ENCODE data around the gene C11orf52. TPM values are rescaled to one million over a fixed set of nuclear protein-coding genes. Genes with fewer than 3 reads are reported as not detected.

Gene C11orf52
- total RNA-seq, 2 experiments from 2014 or later = not detected

- peak overlapping the region; percentile 73 for H3K4me3 Mint-ChIP-seq
- H3K9me3 Mint-ChIP-seq (ENCODE audit: low read depth) = no peaks in the 10 kb centered on the region
- intact Hi-C loops (cut with DNase I, micrococcal nuclease) = loop anchor here (5.0 to 10.0 kb wide), 5 partner anchors 116 to 1641 kb away; partner anchors contain the start of genes POU2AF1 (in 1 of the 2) and RDX (in 1 of the 2)
- H3K27me3 Mint-ChIP-seq = no peaks in the 10 kb centered on the region
- ChIA-PET POLR2A (interaction anchor here (0.6 to 1.2 kb wide), 6 partner anchors 12 to 172 kb away, joined by 3 to 13 read pairs (median 4); partner anchors contain the start of gene NKAPD1), CTCF (interaction anchor here (0.7 to 2.4 kb wide), 10 partner anchors 10 to 284 kb away, joined by 3 to 21 read pairs (median 4); partner anchors contain the start of gene FDXACB1)
- peaks cover 51% of the 10 kb centered on the region for H3K4me1 Mint-ChIP-seq
- peak overlapping the region; percentile 93 for H3K27ac Mint-ChIP-seq
- peak; percentile 89 for ATAC-seq
- no peaks in the 10 kb centered on the region for H3K36me3 Mint-ChIP-seq (ENCODE audit: low read depth)
- DNase-seq = peak; percentile 66
These were observed 20.0 kb downstream of the C11orf52 start for GRCh38 chr11:111938687-111939160.

GRCh38 chr11:111939836-111940604 lies 21.3 kb downstream of the C11orf52 start:
- Mint-ChIP-seq H3K4me1 (peaks cover 57% of the 10 kb centered on the region), H3K4me3 (no peak overlapping the region), H3K36me3 (ENCODE audit: low read depth) (no peaks in the 10 kb centered on the region), H3K9me3 (ENCODE audit: low read depth) (no peaks in the 10 kb centered on the region), H3K27me3 (no peaks in the 10 kb centered on the region), H3K27ac (no peak overlapping the region)
- DNase-seq (no peak), ATAC-seq (no peak)
- ChIA-PET CTCF (interaction anchor here (0.7 to 2.1 kb wide), 5 partner anchors 8 to 45 kb away, joined by 3 to 9 read pairs (median 3); no protein-coding TSS in a partner anchor), POLR2A (interaction anchor here (0.5 kb wide), 1 partner anchor 174 kb away, joined by 3 read pairs; no protein-coding TSS in a partner anchor)
- intact Hi-C loops (cut with DNase I, micrococcal nuclease) = loop anchor here (5.0 to 10.0 kb wide), 5 partner anchors 115 to 1643 kb away; partner anchors contain the start of genes POU2AF1 (in 1 of the 2) and RDX (in 1 of the 2)

GRCh38 chr11:111941963-111942362 lies 23.2 kb downstream of the C11orf52 start:
- no peaks in the 10 kb centered on the region for H3K9me3 Mint-ChIP-seq (ENCODE audit: low read depth)
- intact Hi-C loops (cut with DNase I, micrococcal nuclease) = no loop called here
- POLR2A ChIA-PET = no interaction called here
- H3K36me3 Mint-ChIP-seq (ENCODE audit: low read depth) = no peaks in the 10 kb centered on the region
- no peak overlapping the region for H3K4me3 Mint-ChIP-seq
- ATAC-seq (no peak), DNase-seq (no peak)
- H3K27me3 Mint-ChIP-seq = no peaks in the 10 kb centered on the region
- peaks cover 43% of the 10 kb centered on the region for H3K4me1 Mint-ChIP-seq
- H3K27ac Mint-ChIP-seq = no peak overlapping the region
- CTCF ChIA-PET = interaction anchor here (4.1 kb wide), 1 partner anchor 10 kb away, joined by 21 read pairs; no protein-coding TSS in a partner anchor

- ChIA-PET POLR2A (no interaction called here), CTCF (interaction anchor here (0.9 to 4.1 kb wide), 2 partner anchors 11 to 339 kb away, joined by 3 to 21 read pairs; no protein-coding TSS in a partner anchor)
- Mint-ChIP-seq H3K27ac (no peak overlapping the region), H3K36me3 (ENCODE audit: low read depth) (no peaks in the 10 kb centered on the region), H3K9me3 (ENCODE audit: low read depth) (no peaks in the 10 kb centered on the region), H3K27me3 (no peaks in the 10 kb centered on the region), H3K4me3 (no peak overlapping the region), H3K4me1 (peaks cover 38% of the 10 kb centered on the region)
- intact Hi-C loops (cut with DNase I, micrococcal nuclease) = no loop called here
- no peak for ATAC-seq
- no peak for DNase-seq
These were observed 24.1 kb downstream of the C11orf52 start for GRCh38 chr11:111942829-111943228.

- intact Hi-C loops (cut with DNase I, micrococcal nuclease) = loop anchor here (1.0 kb wide), 1 partner anchor 12 kb away; no protein-coding TSS in a partner anchor
- POLR2A ChIA-PET = interaction anchor here (0.8 to 1.8 kb wide), 4 partner anchors 8 to 175 kb away, joined by 3 to 6 read pairs (median 4); no protein-coding TSS in a partner anchor
- Mint-ChIP-seq H3K36me3 (ENCODE audit: low read depth) (no peaks in the 10 kb centered on the region), H3K27me3 (no peaks in the 10 kb centered on the region), H3K4me1 (peaks cover 25% of the 10 kb centered on the region), H3K27ac (peak overlapping the region; percentile 94), H3K4me3 (peak overlapping the region; percentile 29), H3K9me3 (ENCODE audit: low read depth) (no peaks in the 10 kb centered on the region)
- ATAC-seq (peak; percentile 11), DNase-seq (no peak)
- CTCF ChIA-PET = interaction anchor here (0.7 to 4.1 kb wide), 6 partner anchors 8 to 76 kb away, joined by 3 to 21 read pairs (median 8); partner anchors contain the start of gene ALG9
These were observed 25.4 kb downstream of the C11orf52 start for GRCh38 chr11:111944139-111944538.

GRCh38 chr11:111944651-111945051 lies 25.9 kb downstream of the C11orf52 start:
- intact Hi-C loops (cut with DNase I, micrococcal nuclease) = loop anchor here (1.0 kb wide), 1 partner anchor 12 kb away; no protein-coding TSS in a partner anchor
- no peaks in the 10 kb centered on the region for H3K27me3 Mint-ChIP-seq
- peak; percentile 93 for ATAC-seq
- POLR2A ChIA-PET = interaction anchor here (0.8 to 1.8 kb wide), 5 partner anchors 9 to 176 kb away, joined by 3 to 6 read pairs (median 4); no protein-coding TSS in a partner anchor
- CTCF ChIA-PET = interaction anchor here (0.6 to 4.1 kb wide), 8 partner anchors 9 to 634 kb away, joined by 3 to 21 read pairs (median 5); partner anchors contain the start of gene ALG9
- peak overlapping the region; percentile 29 for H3K4me3 Mint-ChIP-seq
- H3K4me1 Mint-ChIP-seq = peaks cover 27% of the 10 kb centered on the region
- no peaks in the 10 kb centered on the region for H3K9me3 Mint-ChIP-seq (ENCODE audit: low read depth)
- H3K27ac Mint-ChIP-seq = peak overlapping the region; percentile 94
- DNase-seq = peak; percentile 31
- H3K36me3 Mint-ChIP-seq (ENCODE audit: low read depth) = no peaks in the 10 kb centered on the region

- ChIA-PET POLR2A (interaction anchor here (0.8 to 1.8 kb wide), 4 partner anchors 9 to 34 kb away, joined by 3 to 5 read pairs (median 4); no protein-coding TSS in a partner anchor), CTCF (interaction anchor here (0.6 to 4.1 kb wide), 5 partner anchors 9 to 634 kb away, joined by 3 to 21 read pairs (median 10); no protein-coding TSS in a partner anchor)
- ATAC-seq (no peak), DNase-seq (no peak)
- H3K9me3 Mint-ChIP-seq (ENCODE audit: low read depth) = no peaks in the 10 kb centered on the region
- H3K4me1 Mint-ChIP-seq = peaks cover 30% of the 10 kb centered on the region
- H3K27me3 Mint-ChIP-seq = no peaks in the 10 kb centered on the region
- H3K4me3 Mint-ChIP-seq = peak overlapping the region; percentile 7
- intact Hi-C loops (cut with DNase I, micrococcal nuclease) = no loop called here
- H3K36me3 Mint-ChIP-seq (ENCODE audit: low read depth) = no peaks in the 10 kb centered on the region
- peak overlapping the region; percentile 94 for H3K27ac Mint-ChIP-seq
These were observed 26.5 kb downstream of the C11orf52 start for GRCh38 chr11:111945198-111945597.

GRCh38 chr11:111946499-111946898 lies 27.8 kb downstream of the C11orf52 start:
- Mint-ChIP-seq H3K27me3 (no peaks in the 10 kb centered on the region), H3K4me3 (no peak overlapping the region), H3K27ac (no peak overlapping the region), H3K36me3 (ENCODE audit: low read depth) (no peaks in the 10 kb centered on the region), H3K4me1 (peaks cover 27% of the 10 kb centered on the region), H3K9me3 (ENCODE audit: low read depth) (no peaks in the 10 kb centered on the region)
- ATAC-seq (no peak), DNase-seq (no peak)
- ChIA-PET CTCF (no interaction called here), POLR2A (interaction anchor here (0.6 kb wide), 1 partner anchor 114 kb away, joined by 4 read pairs; no protein-coding TSS in a partner anchor)
- intact Hi-C loops (cut with DNase I, micrococcal nuclease) = no loop called here

GRCh38 chr11:111947143-111947542 lies 28.4 kb downstream of the C11orf52 start:
- Mint-ChIP-seq H3K36me3 (ENCODE audit: low read depth) (no peaks in the 10 kb centered on the region), H3K27me3 (no peaks in the 10 kb centered on the region), H3K4me1 (peaks cover 27% of the 10 kb centered on the region), H3K4me3 (no peak overlapping the region), H3K9me3 (ENCODE audit: low read depth) (no peaks in the 10 kb centered on the region), H3K27ac (no peak overlapping the region)
- DNase-seq (no peak), ATAC-seq (no peak)
- intact Hi-C loops (cut with DNase I, micrococcal nuclease) = no loop called here
- CTCF ChIA-PET = interaction anchor here (0.7 kb wide), 1 partner anchor 60 kb away, joined by 3 read pairs; no protein-coding TSS in a partner anchor
- POLR2A ChIA-PET = no interaction called here

- intact Hi-C loops (cut with DNase I, micrococcal nuclease) = no loop called here
- H3K4me3 Mint-ChIP-seq = no peak overlapping the region
- no peak for DNase-seq
- H3K27me3 Mint-ChIP-seq = no peaks in the 10 kb centered on the region
- no peaks in the 10 kb centered on the region for H3K36me3 Mint-ChIP-seq (ENCODE audit: low read depth)
- H3K27ac Mint-ChIP-seq = no peak overlapping the region
- CTCF ChIA-PET = interaction anchor here (0.5 to 1.5 kb wide), 4 partner anchors 12 to 221 kb away, joined by 3 to 7 read pairs (median 3); no protein-coding TSS in a partner anchor
- peaks cover 15% of the 10 kb centered on the region for H3K4me1 Mint-ChIP-seq
- POLR2A ChIA-PET = no interaction called here
- no peaks in the 10 kb centered on the region for H3K9me3 Mint-ChIP-seq (ENCODE audit: low read depth)
- no peak for ATAC-seq
These were observed 31.1 kb downstream of the C11orf52 start for GRCh38 chr11:111949519-111950426.

Measured in activated CD4-positive, alpha-beta T cell treated with anti-CD3 and anti-CD28 coated beads for 36 hours (primary cell).